Hepatocyte (in vitro differentiated cells): ENCODE data around the gene PACRG. TPM values are rescaled to one million over a fixed set of nuclear protein-coding genes. Genes with fewer than 3 reads are reported as not detected.

Experiments
- DNase-seq: peaks from one replicate; pipeline ENCODE4 v3.0.0-alpha.2; 2016; ENCODE audit warnings: low spot score
- H2AFZ ChIP-seq: fragments of 200-600 bp; sonication (generic); 2 replicates; pipeline ENCODE4 v1.6.0; 2016; ENCODE audit warnings: antibody characterized with exemption, mild to moderate bottlenecking
- H3K27ac ChIP-seq: fragments of 200-600 bp; sonication (generic); 2 replicates; pipeline ENCODE4 v1.5.1; 2016; ENCODE audit warnings: mild to moderate bottlenecking
- H3K27me3 ChIP-seq: fragments of 200-600 bp; sonication (generic); 2 replicates; pipeline ENCODE4 v1.6.1; 2016
- H3K36me3 ChIP-seq: fragments of 200-600 bp; sonication (generic); replicated peaks from 2 replicates; pipeline ENCODE4 v1.5.1; 2016; ENCODE audit warnings: low read depth; ENCODE audit not compliant: insufficient read depth
- H3K4me1 ChIP-seq: fragments of 200-600 bp; sonication (generic); 2 replicates; pipeline ENCODE4 v1.5.1; 2016; ENCODE audit warnings: mild to moderate bottlenecking, moderate library complexity; ENCODE audit not compliant: insufficient read depth
- H3K4me2 ChIP-seq: fragments of 200-600 bp; sonication (generic); 2 replicates; pipeline ENCODE4 v1.6.0; 2016
- H3K4me3 ChIP-seq: fragments of 200-600 bp; sonication (generic); 2 replicates; pipeline ENCODE4 v1.5.1; 2016; ENCODE audit warnings: mild to moderate bottlenecking
- H3K79me2 ChIP-seq: fragments of 200-600 bp; sonication (generic); 2 replicates; pipeline ENCODE4 v1.6.0; 2017; ENCODE audit warnings: mild to moderate bottlenecking
- H3K9me2 ChIP-seq: fragments of 200-600 bp; sonication (generic); replicated peaks from 2 replicates; pipeline ENCODE4 v1.6.0; 2017; ENCODE audit warnings: mild to moderate bottlenecking; ENCODE audit not compliant: insufficient read depth
- H3K9me3 ChIP-seq: fragments of 200-600 bp; sonication (generic); 2 replicates; pipeline ENCODE4 v1.5.1; 2016; ENCODE audit warnings: low read depth, mild to moderate bottlenecking
- H4K20me1 ChIP-seq: fragments of 200-600 bp; sonication (generic); 2 replicates; pipeline ENCODE4 v1.6.0; 2016; ENCODE audit warnings: mild to moderate bottlenecking; ENCODE audit not compliant: insufficient read depth, poor library complexity, severe bottlenecking
- CTCF ChIP-seq: fragments of 200-600 bp; sonication (generic); IDR thresholded peaks from 2 replicates; pipeline ENCODE4 v1.5.1; 2016; ENCODE audit warnings: antibody characterized with exemption, mild to moderate bottlenecking; ENCODE audit not compliant: poor library complexity
- EZH2 ChIP-seq: fragments of 200-600 bp; sonication (generic); IDR thresholded peaks from 2 replicates; pipeline ENCODE4 v1.6.1; 2016; ENCODE audit warnings: antibody characterized with exemption, mild to moderate bottlenecking, borderline replicate concordance
- EZH2phosphoT487 ChIP-seq: fragments of 200-600 bp; sonication (generic); IDR thresholded peaks from one replicate; pipeline ENCODE4 v1.6.1; 2018; ENCODE audit warnings: antibody characterized with exemption, mild to moderate bottlenecking, low read depth, moderate library complexity; ENCODE audit not compliant: unreplicated experiment, severe bottlenecking
- WGBS: methylation state at CpG from one replicate; pipeline ENCODE4 v1.1.6; 2016; ENCODE audit warnings: low lambda C conversion rate; ENCODE audit errors: missing lambda C conversion rate; 5-methylcytosine and 5-hydroxymethylcytosine counted together
- polyA plus RNA-seq: library from polyadenylated mRNA; unstranded; fragments of >200 nt; fragmentation: Nextera tagmentation; extraction: Ambion mirVana; gene quantifications from 2 replicates; pipeline ENCODE4 v1.2.1, GENCODE V29; 2016
- total RNA-seq: library from RNA; depleted of rRNA; stranded (reverse); fragments of >200 nt; gene quantifications from 2 replicates; pipeline ENCODE4 v1.2.3, GENCODE V29; 2014

PACRG gene
- total and polyA plus RNA-seq, 2 experiments from 2014 or later: 0.91 to 2.6 TPM

GRCh38 chr6:163340201-163340887 is 612.6 kb downstream of the PACRG start:
- no peaks in the 10 kb centered on the region for H3K79me2 ChIP-seq
- DNase-seq: no peak
- no peaks in the 10 kb centered on the region for H3K4me1 ChIP-seq
- H3K9me2 ChIP-seq: no peaks in the 10 kb centered on the region
- no peak overlapping the region for H3K27ac ChIP-seq
- H4K20me1 ChIP-seq: no peaks in the 10 kb centered on the region
- 96% methylated on average over 19 of the region's 19 CpGs for WGBS
- H2AFZ ChIP-seq: no peak overlapping the region
- no peak overlapping the region for H3K4me3 ChIP-seq
- no peak for TF ChIP-seq EZH2
- no peak for TF ChIP-seq EZH2phosphoT487
- no peak for TF ChIP-seq CTCF
- no peaks in the 10 kb centered on the region for H3K36me3 ChIP-seq
- no peak overlapping the region for H3K4me2 ChIP-seq
- no peaks in the 10 kb centered on the region for H3K9me3 ChIP-seq
- no peaks in the 10 kb centered on the region for H3K27me3 ChIP-seq

- no peak for DNase-seq
Measured at GRCh38 chr6:163341224-163342061, 613.7 kb downstream of the PACRG start.

More at GRCh38 chr6:163341224-163342061, 613.7 kb downstream of the PACRG start:
- Histone ChIP-seq H3K79me2 (no peaks in the 10 kb centered on the region), H3K27me3 (no peaks in the 10 kb centered on the region), H3K9me3 (no peaks in the 10 kb centered on the region), H3K27ac (no peak overlapping the region), H3K4me1 (no peaks in the 10 kb centered on the region), H3K9me2 (no peaks in the 10 kb centered on the region), H4K20me1 (no peaks in the 10 kb centered on the region), H3K4me2 (no peak overlapping the region), H3K36me3 (no peaks in the 10 kb centered on the region), H2AFZ (no peak overlapping the region), H3K4me3 (no peak overlapping the region)
- TF ChIP-seq EZH2phosphoT487: no peak
- TF ChIP-seq EZH2: no peak
- no peak for TF ChIP-seq CTCF
- 81% methylated on average over 16 of the region's 16 CpGs for WGBS
